CD4-positive, alpha-beta T cell treated with Interleukin-21 for 1 hour (primary cell): ENCODE data around the gene ATN1.

Source experiments
- DNase-seq: peaks from one replicate; pipeline ENCODE4 v3.0.0-alpha.2; 2020

ATN1 gene

GRCh38 chr12:6979021-6979420 lies 51.3 kb downstream of the ATN1 start:
- DNase-seq = no peak

DNA sequence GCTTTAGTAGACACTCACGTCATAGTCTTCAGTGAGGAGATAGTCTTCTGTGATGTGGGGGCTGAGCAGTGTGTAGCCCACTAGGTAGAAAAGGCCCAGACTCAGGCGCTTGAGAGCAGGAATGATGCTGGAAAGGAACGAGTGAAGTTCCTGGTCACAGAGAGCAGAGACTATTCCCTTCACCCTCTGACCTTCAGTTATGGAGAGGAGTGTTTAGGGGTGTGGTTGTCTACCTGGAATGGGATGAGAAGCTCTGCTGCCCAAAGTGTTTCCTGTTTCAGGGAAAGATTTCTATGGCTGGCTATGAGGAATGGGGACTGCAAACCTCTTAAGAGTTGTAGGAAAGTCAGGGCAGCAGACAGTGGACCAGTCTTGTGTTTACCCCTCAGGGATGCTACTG lies 51.7 kb downstream of the ATN1 start:
- no peak for DNase-seq

DNA sequence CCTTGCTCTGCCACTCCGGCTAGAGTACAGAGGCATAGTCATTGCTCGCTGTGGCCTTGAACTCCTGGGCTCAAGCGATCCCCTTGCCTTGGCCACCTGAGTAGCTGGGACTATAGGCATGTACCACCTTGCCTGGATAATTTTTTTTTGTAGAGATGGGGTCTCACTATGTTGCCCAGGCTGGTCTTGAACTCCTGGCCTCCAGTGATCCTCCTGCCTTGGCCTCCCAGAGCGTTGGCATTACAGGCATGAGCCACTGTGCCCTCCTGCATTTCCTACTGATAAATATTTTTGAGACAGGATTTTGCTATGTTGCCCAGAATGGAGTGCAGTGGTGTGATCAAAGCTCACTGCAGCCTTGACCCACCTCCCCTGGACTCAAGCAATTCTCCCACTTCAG lies 52.3 kb downstream of the ATN1 start:
- no peak for DNase-seq

GRCh38 chr12:6980740-6981139 lies 53.0 kb downstream of the ATN1 start:
- DNase-seq = no peak

- DNase-seq = no peak
Measured at GRCh38 chr12:6981152-6982052, 53.6 kb downstream of the ATN1 start.

GRCh38 chr12:6982532-6982931 lies 54.8 kb downstream of the ATN1 start:
- DNase-seq = no peak

GRCh38 chr12:6987956-6988553 lies 60.3 kb downstream of the ATN1 start:
- DNase-seq = no peak
